ENCODE data around the gene CCDC82.

- TF ChIP-seq POLR2A (IDR thresholded peaks at IDR 0.05) (no peak), EP300 (IDR thresholded peaks at IDR 0.05) (no peak), CTCF (IDR thresholded peaks at IDR 0.05) (no peak)
Observed at GRCh38 chr11:96338910-96339705, 50.6 kb downstream of the CCDC82 start.

All from suprapubic skin (tissue), 3 donors.